HEK293 (cell line): Measurements from ENCODE around the gene LDB2.

Source experiments
- CTCF ChIA-PET: fragments of 350-600 bp; formaldehyde crosslinking; extraction: SDS; loops from one replicate; lab custom pipeline; 2021; ENCODE audit warnings: antibody characterized with exemption; lab: Yijun Ruan, JAX
- POLR2A ChIA-PET: fragments of 300-600 bp; formaldehyde crosslinking; extraction: SDS; loops from one replicate; lab custom pipeline; 2020; ENCODE audit warnings: antibody characterized with exemption, inconsistent platforms; lab: Yijun Ruan, JAX
- H3K27ac ChIP-seq: fragments of 200-500 bp; sonication (Bioruptor generic); 2 replicates; pipeline ENCODE4 v1.5.1; 2014; ENCODE audit warnings: low read depth, low read length, control low read depth, inconsistent platforms; ENCODE audit errors: extremely low read depth
- H3K36me3 ChIP-seq, 2 experiments: fragments of 200-500 bp in 1 of 2; sonication (Bioruptor generic) in 1 of 2; 1 replicate in 1 of 2; 2 replicates in 1 of 2; pipeline ENCODE4 v1.5.1; 2014 to 2017; ENCODE audit warnings: inconsistent platforms in 2 of 2, low read length in 2 of 2; ENCODE audit not compliant: control insufficient read depth in 2 of 2, insufficient read depth in 1 of 2
- H3K4me1 ChIP-seq: fragments of 200-500 bp; sonication (Bioruptor generic); 2 replicates; pipeline ENCODE4 v1.5.1; 2014; ENCODE audit warnings: mild to moderate bottlenecking, low read length, inconsistent platforms; ENCODE audit not compliant: control insufficient read depth, insufficient read depth
- H3K4me3 ChIP-seq: 2 replicates; pipeline ENCODE4 v1.5.1; 2011; ENCODE audit warnings: low read depth, mild to moderate bottlenecking, control low read depth, low read length, moderate library complexity
- H3K9me3 ChIP-seq: fragments of 200-500 bp; sonication (Bioruptor generic); 2 replicates; pipeline ENCODE4 v1.5.1; 2014; ENCODE audit warnings: low read depth, low read length, inconsistent platforms; ENCODE audit not compliant: control insufficient read depth, insufficient read depth
- FEZF1 ChIP-seq: fragments of 450-650 bp; formaldehyde crosslinking; IDR thresholded peaks from 2 replicates; pipeline ENCODE4 v1.5.1; 2016; ENCODE audit warnings: missing biosample characterization, missing genetic modification characterization
- GFI1B ChIP-seq: fragments of 450-650 bp; formaldehyde crosslinking; IDR thresholded peaks from 2 replicates; pipeline ENCODE4 v1.5.1; 2016; ENCODE audit warnings: missing biosample characterization, missing genetic modification characterization
- GLIS1 ChIP-seq: fragments of 450-650 bp; formaldehyde crosslinking; IDR thresholded peaks from 2 replicates; pipeline ENCODE4 v1.5.1; 2016; ENCODE audit warnings: missing biosample characterization, missing genetic modification characterization
- KLF8 ChIP-seq: fragments of 450-650 bp; formaldehyde crosslinking; IDR thresholded peaks from 2 replicates; pipeline ENCODE4 v1.5.1; 2016; ENCODE audit warnings: missing biosample characterization, missing genetic modification characterization
- SCRT1 ChIP-seq: fragments of 450-650 bp; formaldehyde crosslinking; IDR thresholded peaks from 2 replicates; pipeline ENCODE4 v1.5.1; 2016; ENCODE audit warnings: missing biosample characterization, missing genetic modification characterization, borderline replicate concordance
- SP3 ChIP-seq: fragments of 450-650 bp; formaldehyde crosslinking; IDR thresholded peaks from 2 replicates; pipeline ENCODE4 v1.5.1; 2016; ENCODE audit warnings: missing biosample characterization, missing genetic modification characterization
- ZBTB21 ChIP-seq: fragments of 450-650 bp; formaldehyde crosslinking; IDR thresholded peaks from 2 replicates; pipeline ENCODE4 v1.5.1; 2017; ENCODE audit warnings: missing biosample characterization, missing genetic modification characterization
- ZBTB48 ChIP-seq: fragments of 450-650 bp; formaldehyde crosslinking; IDR thresholded peaks from 2 replicates; pipeline ENCODE4 v1.5.1; 2016; ENCODE audit warnings: missing biosample characterization, missing genetic modification characterization
- ZEB2 ChIP-seq: fragments of 450-650 bp; formaldehyde crosslinking; IDR thresholded peaks from 2 replicates; pipeline ENCODE4 v1.5.1; 2016; ENCODE audit warnings: missing biosample characterization, missing genetic modification characterization
- ZNF132 ChIP-seq: fragments of 450-650 bp; formaldehyde crosslinking; IDR thresholded peaks from 2 replicates; pipeline ENCODE4 v1.5.1; 2017; ENCODE audit warnings: missing biosample characterization, missing genetic modification characterization, borderline replicate concordance
- ZNF133 ChIP-seq: fragments of 450-650 bp; formaldehyde crosslinking; IDR thresholded peaks from 2 replicates; pipeline ENCODE4 v1.5.1; 2016; ENCODE audit warnings: missing biosample characterization, missing genetic modification characterization
- ZNF155 ChIP-seq: fragments of 450-650 bp; formaldehyde crosslinking; IDR thresholded peaks from 2 replicates; pipeline ENCODE4 v1.5.1; 2016; ENCODE audit warnings: missing biosample characterization, missing genetic modification characterization
- ZNF169 ChIP-seq: fragments of 450-650 bp; formaldehyde crosslinking; IDR thresholded peaks from 2 replicates; pipeline ENCODE4 v1.5.1; 2016; ENCODE audit warnings: missing biosample characterization, missing genetic modification characterization
- ZNF184 ChIP-seq: fragments of 450-650 bp; IDR thresholded peaks from 2 replicates; pipeline ENCODE4 v1.5.1; 2018; ENCODE audit warnings: missing biosample characterization, mild to moderate bottlenecking, missing genetic modification characterization
- ZNF211 ChIP-seq: fragments of 450-650 bp; formaldehyde crosslinking; IDR thresholded peaks from 2 replicates; pipeline ENCODE4 v1.5.1; 2016; ENCODE audit warnings: low read depth, missing biosample characterization, missing genetic modification characterization
- ZNF248 ChIP-seq: fragments of 450-650 bp; formaldehyde crosslinking; IDR thresholded peaks from 2 replicates; pipeline ENCODE4 v1.5.1; 2017; ENCODE audit warnings: missing biosample characterization, missing genetic modification characterization
- ZNF266 ChIP-seq: fragments of 450-650 bp; formaldehyde crosslinking; IDR thresholded peaks from 2 replicates; pipeline ENCODE4 v1.5.1; 2016; ENCODE audit warnings: missing biosample characterization, missing genetic modification characterization, low read depth
- ZNF274 ChIP-seq, 2 experiments: fragments of 200-500 bp in 1 of 2; fragments of 450-650 bp in 1 of 2; sonication (Bioruptor generic) in 1 of 2; formaldehyde crosslinking in 1 of 2; IDR thresholded peaks; 2 replicates each; pipeline versions ENCODE4 v1.5.1 to v1.6.1; 2014 to 2016; ENCODE audit warnings: borderline replicate concordance in 1 of 2, inconsistent platforms in 1 of 2, low read length in 1 of 2, missing biosample characterization in 1 of 2, missing genetic modification characterization in 1 of 2
- ZNF416 ChIP-seq: fragments of 450-650 bp; formaldehyde crosslinking; IDR thresholded peaks from 2 replicates; pipeline ENCODE4 v1.5.1; 2016; ENCODE audit warnings: missing biosample characterization, missing genetic modification characterization
- ZNF426 ChIP-seq: fragments of 450-650 bp; formaldehyde crosslinking; IDR thresholded peaks from 2 replicates; pipeline ENCODE4 v1.5.1; 2017; ENCODE audit warnings: missing biosample characterization, missing genetic modification characterization, mild to moderate bottlenecking, inconsistent platforms, moderate library complexity
- ZNF501 ChIP-seq: fragments of 450-650 bp; formaldehyde crosslinking; IDR thresholded peaks from 2 replicates; pipeline ENCODE4 v1.5.1; 2016; ENCODE audit warnings: missing biosample characterization, missing genetic modification characterization
- ZNF544 ChIP-seq: fragments of 450-650 bp; formaldehyde crosslinking; IDR thresholded peaks from 2 replicates; pipeline ENCODE4 v1.5.0; 2017; ENCODE audit warnings: missing biosample characterization, missing genetic modification characterization
- ZNF561 ChIP-seq: fragments of 450-650 bp; IDR thresholded peaks from 2 replicates; pipeline ENCODE4 v1.5.1; 2018; ENCODE audit warnings: missing biosample characterization, missing genetic modification characterization, borderline replicate concordance
- ZNF596 ChIP-seq: fragments of 450-650 bp; IDR thresholded peaks from 2 replicates; pipeline ENCODE4 v1.5.0; 2018; ENCODE audit warnings: missing biosample characterization, mild to moderate bottlenecking, missing genetic modification characterization, moderate library complexity
- ZNF629 ChIP-seq: fragments of 450-650 bp; formaldehyde crosslinking; IDR thresholded peaks from 2 replicates; pipeline ENCODE4 v1.5.1; 2017; ENCODE audit warnings: missing biosample characterization, missing genetic modification characterization
- ZNF660 ChIP-seq: fragments of 450-650 bp; IDR thresholded peaks from 2 replicates; pipeline ENCODE4 v1.5.1; 2018; ENCODE audit warnings: missing biosample characterization, mild to moderate bottlenecking, missing genetic modification characterization
- ZNF701 ChIP-seq: fragments of 450-650 bp; formaldehyde crosslinking; IDR thresholded peaks from 2 replicates; pipeline ENCODE4 v1.5.1; 2016; ENCODE audit warnings: missing biosample characterization, missing genetic modification characterization
- ZNF747 ChIP-seq: fragments of 450-650 bp; formaldehyde crosslinking; IDR thresholded peaks from 2 replicates; pipeline ENCODE4 v1.5.1; 2016; ENCODE audit warnings: missing biosample characterization, missing genetic modification characterization
- ZSCAN16 ChIP-seq: fragments of 450-650 bp; formaldehyde crosslinking; IDR thresholded peaks from 2 replicates; pipeline ENCODE4 v1.5.1; 2016; ENCODE audit warnings: missing biosample characterization, missing genetic modification characterization
- TF ChIP-seq, protein P1 (sequence below): IDR thresholded peaks from 2 replicates; pipeline ENCODE4 v1.6.1; 2011; ENCODE audit warnings: mild to moderate bottlenecking, low read depth, low read length, borderline replicate concordance
- TF ChIP-seq, protein P2 (sequence below): fragments of 450-650 bp; formaldehyde crosslinking; IDR thresholded peaks from 2 replicates; pipeline ENCODE4 v1.5.1; 2017; ENCODE audit warnings: missing biosample characterization, missing genetic modification characterization
- TF ChIP-seq, protein P3 (sequence below): fragments of 450-650 bp; formaldehyde crosslinking; IDR thresholded peaks from 2 replicates; pipeline ENCODE4 v1.5.1; 2016; ENCODE audit warnings: missing biosample characterization, missing genetic modification characterization

Gene LDB2

DNA sequence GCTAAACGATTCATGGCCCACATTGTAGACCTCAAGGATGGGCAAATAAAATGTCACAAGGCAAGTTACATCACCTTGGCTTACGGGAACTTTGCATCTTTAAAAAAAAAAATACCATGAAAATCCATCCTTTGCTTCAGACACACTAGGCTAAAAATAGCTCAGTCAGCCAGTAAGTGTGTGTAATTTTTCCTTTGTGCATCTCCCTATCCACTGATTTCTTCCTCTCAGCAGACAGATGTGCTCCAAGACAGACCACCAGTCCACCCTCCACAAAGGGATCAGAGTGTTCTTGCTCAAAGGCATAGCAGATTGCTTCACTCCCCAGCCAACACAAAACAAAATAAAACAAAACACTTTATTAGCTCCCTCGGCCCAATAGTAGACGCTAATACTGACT, 14.6 kb downstream of the LDB2 start:
- no peaks in the 10 kb centered on the region for H3K4me1 ChIP-seq
- no peaks in the 10 kb centered on the region for H3K36me3 ChIP-seq
- no peak overlapping the region for H3K4me3 ChIP-seq
- no peak for TF ChIP-seq ZSCAN16 (tag by site-specific recombination)
- TF ChIP-seq KLF8 (tag by site-specific recombination), result no peak
- TF ChIP-seq ZNF501 (tag by site-specific recombination), result no peak
- no peak for TF ChIP-seq FEZF1
- no peak for TF ChIP-seq ZNF416 (tag by site-specific recombination)
- TF ChIP-seq ZNF561 (tag by site-specific recombination), result no peak
- TF ChIP-seq ZNF596 (tag by site-specific recombination), result no peak
- no peak for TF ChIP-seq ZNF184 (tag by site-specific recombination)
- TF ChIP-seq ZNF248 (tag by site-specific recombination), result no peak
- H3K9me3 ChIP-seq, result no peaks in the 10 kb centered on the region
- POLR2A ChIA-PET, result no interaction called here
- no peak overlapping the region for H3K27ac ChIP-seq
- CTCF ChIA-PET, result no interaction called here

DNA sequence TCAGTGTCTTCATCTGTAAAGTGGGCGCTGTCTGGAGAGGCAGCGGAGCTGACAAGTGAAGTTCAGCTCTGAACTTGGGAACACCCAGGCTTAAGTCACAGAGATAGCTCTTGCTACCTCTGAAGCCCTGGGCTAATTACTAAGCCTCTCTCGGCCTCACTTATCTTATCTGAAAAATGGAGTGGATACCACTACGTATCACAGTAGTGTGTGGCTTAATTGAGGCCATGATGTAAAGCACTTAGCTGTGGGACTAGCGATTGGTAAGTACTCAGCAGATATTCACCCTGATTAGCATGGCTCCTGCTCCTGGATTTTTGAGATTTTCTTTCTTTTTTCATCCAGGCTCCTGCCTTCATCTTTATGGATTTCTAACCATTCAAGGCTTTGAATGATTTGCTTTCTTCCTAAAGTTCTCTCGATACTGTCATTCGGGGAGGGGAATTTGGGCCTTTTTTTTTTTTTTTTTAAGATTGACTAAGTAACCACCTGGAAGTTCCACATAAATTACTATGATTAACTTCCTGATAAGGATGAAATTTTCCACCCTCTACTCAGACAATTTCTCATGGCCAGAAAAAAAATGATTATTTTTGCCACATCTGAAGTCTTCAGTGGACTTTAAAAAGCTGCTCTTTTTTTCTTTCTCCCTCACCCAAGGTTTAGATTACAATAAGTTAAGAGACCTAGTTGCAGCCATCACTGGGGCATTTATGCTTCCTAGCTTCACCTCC, 17.1 kb downstream of the LDB2 start:
- Histone ChIP-seq H3K27ac (no peak overlapping the region), H3K36me3 (no peaks in the 10 kb centered on the region), H3K4me3 (no peak overlapping the region), H3K9me3 (no peaks in the 10 kb centered on the region), H3K4me1 (no peaks in the 10 kb centered on the region)
- CTCF ChIA-PET, result no interaction called here
- TF ChIP-seq, protein P1, sequence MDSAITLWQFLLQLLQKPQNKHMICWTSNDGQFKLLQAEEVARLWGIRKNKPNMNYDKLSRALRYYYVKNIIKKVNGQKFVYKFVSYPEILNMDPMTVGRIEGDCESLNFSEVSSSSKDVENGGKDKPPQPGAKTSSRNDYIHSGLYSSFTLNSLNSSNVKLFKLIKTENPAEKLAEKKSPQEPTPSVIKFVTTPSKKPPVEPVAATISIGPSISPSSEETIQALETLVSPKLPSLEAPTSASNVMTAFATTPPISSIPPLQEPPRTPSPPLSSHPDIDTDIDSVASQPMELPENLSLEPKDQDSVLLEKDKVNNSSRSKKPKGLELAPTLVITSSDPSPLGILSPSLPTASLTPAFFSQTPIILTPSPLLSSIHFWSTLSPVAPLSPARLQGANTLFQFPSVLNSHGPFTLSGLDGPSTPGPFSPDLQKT, result no peak
- TF ChIP-seq ZNF629 (tag by site-specific recombination) (no peak), ZNF169 (tag by site-specific recombination) (no peak), ZBTB48 (no peak), ZEB2 (tag by site-specific recombination) (no peak), ZNF660 (no peak), ZNF133 (no peak), ZNF266 (tag by site-specific recombination) (no peak), GFI1B (no peak)
- POLR2A ChIA-PET, result no interaction called here

DNA sequence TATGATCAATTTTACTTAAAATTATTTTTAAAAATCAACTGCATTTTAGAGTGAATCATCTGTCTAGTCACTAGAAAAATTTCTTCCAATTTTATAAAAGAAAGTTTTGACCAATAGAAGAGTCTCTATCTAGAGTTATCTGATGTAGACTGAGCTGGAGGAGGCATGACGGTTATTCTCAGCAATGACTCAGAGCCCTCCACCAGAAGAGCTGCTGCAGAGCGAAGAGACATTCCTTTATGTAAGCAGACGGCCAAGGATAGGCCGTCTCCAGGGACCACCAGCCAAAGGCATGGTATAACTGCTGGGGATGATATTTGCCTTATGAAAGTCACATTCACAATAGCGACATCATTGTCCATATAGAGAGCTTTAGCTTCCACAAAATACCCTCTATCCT, 23.0 kb downstream of the LDB2 start:
- H3K4me1 ChIP-seq, result no peaks in the 10 kb centered on the region
- ChIA-PET POLR2A (no interaction called here), CTCF (no interaction called here)
- H3K4me3 ChIP-seq, result no peak overlapping the region
- no peaks in the 10 kb centered on the region for H3K36me3 ChIP-seq
- no peaks in the 10 kb centered on the region for H3K9me3 ChIP-seq
- H3K27ac ChIP-seq, result no peak overlapping the region
- TF ChIP-seq, protein P2, sequence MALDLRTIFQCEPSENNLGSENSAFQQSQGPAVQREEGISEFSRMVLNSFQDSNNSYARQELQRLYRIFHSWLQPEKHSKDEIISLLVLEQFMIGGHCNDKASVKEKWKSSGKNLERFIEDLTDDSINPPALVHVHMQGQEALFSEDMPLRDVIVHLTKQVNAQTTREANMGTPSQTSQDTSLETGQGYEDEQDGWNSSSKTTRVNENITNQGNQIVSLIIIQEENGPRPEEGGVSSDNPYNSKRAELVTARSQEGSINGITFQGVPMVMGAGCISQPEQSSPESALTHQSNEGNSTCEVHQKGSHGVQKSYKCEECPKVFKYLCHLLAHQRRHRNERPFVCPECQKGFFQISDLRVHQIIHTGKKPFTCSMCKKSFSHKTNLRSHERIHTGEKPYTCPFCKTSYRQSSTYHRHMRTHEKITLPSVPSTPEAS, result no peak
- TF ChIP-seq ZNF701 (tag by site-specific recombination) (no peak), GLIS1 (tag by site-specific recombination) (no peak), SCRT1 (tag by site-specific recombination) (no peak), ZNF274 (IDR thresholded peaks at IDR 0.05; ENCODE audit: low read length) (no peak), ZNF274 (tag by site-specific recombination; IDR thresholded peaks at IDR 0.05; ENCODE audit: borderline replicate concordance) (no peak), ZNF747 (tag by site-specific recombination) (no peak), ZNF155 (no peak), ZNF211 (no peak), ZNF426 (no peak), KLF8 (tag by site-specific recombination) (no peak), SP3 (no peak), ZNF132 (tag by site-specific recombination) (no peak), ZBTB21 (tag by site-specific recombination) (no peak), ZBTB48 (no peak), ZNF544 (tag by site-specific recombination) (no peak)
- TF ChIP-seq, protein P3, sequence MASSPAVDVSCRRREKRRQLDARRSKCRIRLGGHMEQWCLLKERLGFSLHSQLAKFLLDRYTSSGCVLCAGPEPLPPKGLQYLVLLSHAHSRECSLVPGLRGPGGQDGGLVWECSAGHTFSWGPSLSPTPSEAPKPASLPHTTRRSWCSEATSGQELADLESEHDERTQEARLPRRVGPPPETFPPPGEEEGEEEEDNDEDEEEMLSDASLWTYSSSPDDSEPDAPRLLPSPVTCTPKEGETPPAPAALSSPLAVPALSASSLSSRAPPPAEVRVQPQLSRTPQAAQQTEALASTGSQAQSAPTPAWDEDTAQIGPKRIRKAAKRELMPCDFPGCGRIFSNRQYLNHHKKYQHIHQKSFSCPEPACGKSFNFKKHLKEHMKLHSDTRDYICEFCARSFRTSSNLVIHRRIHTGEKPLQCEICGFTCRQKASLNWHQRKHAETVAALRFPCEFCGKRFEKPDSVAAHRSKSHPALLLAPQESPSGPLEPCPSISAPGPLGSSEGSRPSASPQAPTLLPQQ (tag by site-specific recombination), result no peak
